ENCODE data around the gene CD83.
"Not testable (repeated sequence)": the region's sequence is repeated elsewhere in the genome, so short reads cannot be mapped to it uniquely, and the experiment has no call there.

CD83 gene, protein sequence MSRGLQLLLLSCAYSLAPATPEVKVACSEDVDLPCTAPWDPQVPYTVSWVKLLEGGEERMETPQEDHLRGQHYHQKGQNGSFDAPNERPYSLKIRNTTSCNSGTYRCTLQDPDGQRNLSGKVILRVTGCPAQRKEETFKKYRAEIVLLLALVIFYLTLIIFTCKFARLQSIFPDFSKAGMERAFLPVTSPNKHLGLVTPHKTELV

DNA sequence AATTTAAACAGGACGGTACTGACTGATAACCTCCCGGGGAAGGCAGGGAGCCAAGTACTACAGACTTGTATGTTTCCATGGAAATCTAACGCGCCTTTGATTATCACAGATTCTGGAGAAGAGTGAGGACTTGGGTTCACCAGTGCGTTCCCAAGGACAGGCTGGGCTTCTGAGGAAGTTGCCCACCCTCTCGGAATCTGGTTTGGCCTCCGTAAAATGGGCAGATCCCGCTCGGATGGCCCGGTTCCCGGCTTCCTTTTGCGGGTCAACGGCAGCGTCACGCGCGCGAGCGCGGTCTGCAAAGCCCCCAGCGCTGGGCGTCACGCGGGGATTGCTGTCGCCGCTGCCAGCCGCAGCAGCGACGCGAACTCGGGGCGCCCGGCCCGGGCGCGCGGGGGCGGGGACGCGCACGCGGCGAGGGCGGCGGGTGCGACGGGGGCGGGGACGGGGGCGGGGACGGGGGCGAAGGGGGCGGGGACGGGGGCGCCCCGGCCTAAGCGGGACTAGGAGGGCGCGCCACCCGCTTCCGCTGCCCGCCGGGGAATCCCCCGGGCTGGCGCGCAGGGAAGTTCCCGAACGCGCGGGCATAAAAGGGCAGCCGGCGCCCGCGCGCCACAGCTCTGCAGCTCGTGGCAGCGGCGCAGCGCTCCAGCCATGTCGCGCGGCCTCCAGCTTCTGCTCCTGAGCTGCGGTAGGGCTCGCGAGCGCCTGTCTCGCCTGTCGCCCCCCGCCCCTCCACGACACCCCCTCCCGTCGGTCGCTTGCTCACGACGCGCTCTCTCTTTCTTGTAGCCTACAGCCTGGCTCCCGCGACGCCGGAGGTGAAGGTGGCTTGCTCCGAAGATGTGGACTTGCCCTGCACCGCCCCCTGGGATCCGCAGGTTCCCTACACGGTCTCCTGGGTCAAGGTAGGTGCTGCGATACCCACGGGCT, at the start of gene CD83:
CD83 (plus strand) TSS at position 615 of the 933 bp plus-strand sequence; CDS start at position 655, 40 bp downstream.
- DNase-seq = peak; percentile 81

DNA sequence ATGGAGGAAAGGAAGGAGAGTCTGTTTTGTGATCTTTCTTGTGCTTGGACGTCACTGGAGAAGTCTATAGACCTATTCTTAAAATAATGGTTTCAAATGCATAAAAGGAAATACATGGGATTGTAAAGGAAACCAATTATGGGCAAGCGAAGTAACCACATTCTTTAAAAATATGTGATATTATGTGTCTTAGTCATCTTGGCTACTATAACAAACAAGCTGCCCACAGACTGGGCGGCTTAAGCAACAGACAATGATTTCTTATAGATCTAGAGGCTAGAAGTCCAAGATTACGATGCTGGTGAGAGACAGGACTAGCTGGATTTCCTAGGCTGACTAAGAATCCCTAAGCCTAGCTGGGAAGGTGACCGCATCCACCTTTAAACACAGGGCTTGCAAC, 49.4 kb upstream of the CD83 start:
- no peak for DNase-seq

DNA sequence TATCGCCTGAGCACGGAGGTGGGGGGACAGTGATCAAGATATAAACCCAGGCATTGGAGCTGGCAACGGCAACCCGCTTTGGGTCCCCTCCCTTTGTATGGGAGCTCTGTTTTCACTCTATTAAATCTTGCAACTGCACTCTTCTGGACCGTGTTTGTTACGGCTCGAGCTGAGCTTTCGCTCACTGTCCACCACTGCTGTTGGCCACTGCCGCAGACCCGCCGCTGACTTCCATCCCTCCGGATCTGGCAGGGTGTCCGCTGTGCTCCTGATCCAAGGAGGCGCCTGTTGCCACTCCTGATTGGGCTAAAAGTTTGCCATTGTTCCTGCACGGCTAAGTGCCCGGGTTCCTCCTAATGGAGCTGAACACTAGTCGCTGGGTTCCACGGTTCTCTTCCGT, 48.9 kb upstream of the CD83 start:
- no peak for DNase-seq

DNA sequence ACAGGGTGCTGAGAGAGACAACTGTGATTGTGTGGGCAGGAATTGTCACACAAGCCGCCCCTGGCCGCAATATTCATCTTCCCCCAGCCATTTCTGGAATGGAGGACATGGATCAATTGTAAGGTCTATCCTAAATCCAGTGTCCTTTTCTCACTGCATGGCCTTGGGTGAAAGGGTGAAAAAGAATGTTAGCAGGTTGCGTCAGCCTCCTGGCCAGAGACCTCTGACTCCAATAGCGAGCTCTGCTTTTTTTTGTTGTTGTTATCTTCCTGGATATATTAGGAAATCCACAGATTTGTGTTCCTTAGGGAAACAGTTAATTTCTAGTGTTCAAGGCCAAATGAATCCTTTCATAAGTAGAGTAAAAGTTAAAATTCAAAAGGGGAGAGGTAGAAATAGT, 47.1 kb upstream of the CD83 start:
- DNase-seq = no peak

DNA sequence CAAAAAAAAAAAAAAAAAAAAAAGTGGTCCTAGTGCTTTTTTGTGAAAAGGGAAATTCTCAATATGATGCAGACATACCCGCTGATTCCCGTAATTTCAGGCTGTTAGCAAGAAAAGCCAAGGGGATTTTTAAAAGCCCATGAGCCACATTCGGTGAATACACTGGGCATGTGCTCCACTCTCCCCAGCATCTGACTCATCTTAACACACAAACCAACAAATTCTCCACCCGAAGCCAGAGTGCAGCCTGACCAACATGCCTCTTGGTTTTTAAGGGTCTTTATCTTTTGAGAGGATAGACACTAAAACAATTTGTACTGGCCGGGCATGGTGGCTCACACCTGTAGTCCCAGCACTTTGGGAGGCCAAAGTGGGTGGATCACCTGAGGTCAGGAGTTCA, 45.5 kb upstream of the CD83 start:
- no peak for DNase-seq

DNA sequence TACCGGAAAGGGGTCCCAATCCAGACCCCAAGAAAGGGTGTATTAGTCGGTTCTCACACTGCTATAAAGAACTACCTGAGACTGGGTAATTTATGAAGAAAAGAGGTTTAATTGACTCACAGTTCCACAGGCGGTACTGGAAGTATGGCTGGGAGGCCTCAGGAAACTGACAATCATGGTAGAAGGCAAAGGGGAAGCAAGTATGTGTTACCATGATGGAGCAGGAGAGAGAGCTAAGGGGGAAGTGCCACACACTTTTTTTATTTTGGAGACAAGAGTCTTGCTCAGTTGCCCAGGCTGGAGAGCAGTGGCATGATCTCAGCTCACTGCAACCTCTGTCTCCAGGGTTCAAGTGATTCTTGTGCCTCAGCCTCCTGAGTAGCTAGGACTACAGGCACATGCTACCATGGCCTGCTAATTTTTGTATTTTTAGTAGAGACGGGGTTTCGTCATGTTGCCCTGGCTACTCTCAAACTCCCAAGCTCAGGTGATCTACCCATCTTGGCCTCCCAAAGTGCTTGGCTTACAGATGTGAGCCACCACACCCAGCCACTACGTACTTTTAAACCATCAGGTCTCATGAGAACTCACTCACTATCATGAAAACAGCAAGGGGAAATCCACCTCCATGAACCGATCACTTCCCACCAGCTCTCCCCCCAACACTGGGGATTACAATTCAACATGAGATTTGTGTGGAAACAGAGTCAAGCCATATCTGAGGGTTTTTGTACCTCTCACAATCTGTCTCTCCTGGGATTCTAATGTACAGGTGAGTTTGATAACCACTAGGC, 43.8 kb upstream of the CD83 start:
- not testable (repeated sequence) for DNase-seq

DNA sequence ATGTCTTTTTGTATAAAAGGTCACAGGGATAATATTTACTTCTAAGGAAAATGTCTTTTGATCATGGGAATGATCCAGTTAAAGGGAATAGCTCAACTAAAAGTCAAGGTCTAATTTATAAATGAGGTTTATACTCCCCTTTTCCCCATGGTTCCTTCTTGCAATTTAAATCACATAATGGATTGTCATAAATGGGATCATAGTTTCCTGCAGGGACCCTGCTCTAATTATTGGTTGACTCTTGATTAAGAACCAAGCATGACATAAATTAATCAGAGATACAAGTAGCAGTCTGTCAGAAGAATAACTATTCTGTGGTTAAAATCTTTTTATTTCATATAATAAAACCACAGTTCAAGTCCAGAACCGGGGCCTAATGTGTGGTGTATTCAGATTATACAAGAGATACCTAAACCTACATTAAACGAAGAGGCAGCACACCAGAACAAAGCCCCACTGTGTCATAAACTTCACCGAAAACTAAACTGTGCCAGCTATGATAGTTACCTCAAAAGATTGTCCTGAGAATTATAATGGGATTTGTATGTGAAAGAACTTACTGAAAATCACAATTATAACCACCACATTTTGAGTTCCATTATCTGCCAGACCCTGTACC, 43.0 kb upstream of the CD83 start:
- DNase-seq = no peak

DNA sequence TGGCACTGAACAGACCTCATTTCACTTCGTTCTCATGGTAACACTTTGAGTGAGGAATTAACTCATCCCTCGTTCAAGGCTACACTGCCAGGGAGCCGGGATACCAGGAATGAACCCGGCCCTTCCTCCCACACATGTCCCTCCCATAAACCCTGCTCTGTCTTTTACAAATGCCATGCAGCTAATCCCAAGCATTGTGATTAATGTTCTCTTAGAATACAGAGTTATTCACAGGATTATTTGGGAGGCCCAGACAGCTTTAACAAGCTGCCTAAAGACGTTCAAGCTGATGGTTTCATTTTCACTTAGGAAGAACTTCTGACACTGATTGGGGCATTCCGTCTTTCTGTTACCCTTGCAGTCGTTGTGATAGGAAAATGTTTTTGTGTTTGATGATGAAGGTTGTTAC, 42.5 kb upstream of the CD83 start:
- no peak for DNase-seq

DNA sequence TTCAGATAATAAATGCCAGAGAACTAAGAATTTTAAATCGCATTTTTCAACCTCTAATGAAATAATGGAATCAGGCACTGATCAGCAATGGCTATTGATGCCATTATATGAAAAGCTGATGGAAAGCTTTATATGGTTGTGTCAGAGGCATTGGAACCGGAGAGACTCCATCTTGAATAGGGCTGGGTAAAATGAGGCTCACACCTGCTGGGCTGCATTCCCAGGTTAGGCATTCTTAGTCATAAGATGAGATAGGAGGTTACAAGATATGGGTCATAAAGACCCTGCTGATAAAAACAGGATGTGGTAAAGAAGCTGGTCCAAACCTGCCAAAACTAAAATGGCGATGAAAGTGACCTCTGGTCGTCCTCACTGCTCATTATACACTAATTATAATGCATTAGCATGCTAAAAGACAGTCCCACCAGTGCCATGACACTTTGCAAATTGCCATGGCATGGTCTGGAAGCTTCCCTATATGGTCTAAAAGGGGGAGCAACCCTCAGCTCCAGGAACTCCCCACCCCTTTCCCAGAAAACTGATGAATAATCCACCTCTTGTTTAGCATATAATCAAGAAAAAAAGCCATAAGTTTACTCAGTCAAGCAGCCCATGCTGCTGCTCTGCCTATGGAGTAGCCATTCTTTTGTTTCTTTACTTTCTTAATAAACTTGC, 40.2 kb upstream of the CD83 start:
- DNase-seq = no peak

DNA sequence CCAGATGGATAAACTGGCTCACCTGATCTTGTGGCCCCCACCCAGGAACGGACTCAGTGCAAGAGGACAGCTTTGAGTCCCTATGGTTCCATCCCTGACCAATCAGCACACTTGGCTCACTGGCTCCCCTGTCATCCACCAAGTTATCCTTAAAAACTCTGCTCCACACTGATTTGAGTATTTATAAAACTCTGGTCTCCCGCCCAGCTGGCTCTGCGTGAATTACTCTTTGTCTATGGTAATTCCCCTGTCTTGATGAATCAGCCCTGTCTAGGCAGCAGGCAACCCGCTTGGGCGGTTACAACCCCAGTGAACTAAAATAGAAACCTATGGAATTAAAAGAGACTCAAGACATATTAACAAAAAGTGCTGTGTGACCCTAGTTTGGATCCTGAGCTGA, 38.1 kb upstream of the CD83 start:
- no peak for DNase-seq

DNA sequence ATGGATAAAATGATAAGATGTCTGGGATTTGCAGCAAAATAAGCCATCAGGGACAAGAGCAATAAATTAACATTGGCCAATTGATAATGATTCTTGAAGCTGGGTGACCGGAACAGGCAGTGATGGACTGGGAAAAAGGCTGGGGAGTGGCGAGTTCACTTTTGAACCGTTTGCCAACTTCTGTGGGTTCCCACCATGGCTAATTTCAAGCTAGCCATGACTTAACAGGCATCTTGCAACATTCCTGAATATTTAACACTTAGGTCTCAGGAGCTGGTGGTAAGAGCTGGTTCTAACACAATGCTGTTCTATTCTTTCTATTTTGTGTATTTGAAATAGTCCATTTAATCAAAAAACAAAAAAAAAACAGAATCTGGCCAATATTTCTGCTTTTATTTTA, 37.6 kb upstream of the CD83 start:
- no peak for DNase-seq

DNA sequence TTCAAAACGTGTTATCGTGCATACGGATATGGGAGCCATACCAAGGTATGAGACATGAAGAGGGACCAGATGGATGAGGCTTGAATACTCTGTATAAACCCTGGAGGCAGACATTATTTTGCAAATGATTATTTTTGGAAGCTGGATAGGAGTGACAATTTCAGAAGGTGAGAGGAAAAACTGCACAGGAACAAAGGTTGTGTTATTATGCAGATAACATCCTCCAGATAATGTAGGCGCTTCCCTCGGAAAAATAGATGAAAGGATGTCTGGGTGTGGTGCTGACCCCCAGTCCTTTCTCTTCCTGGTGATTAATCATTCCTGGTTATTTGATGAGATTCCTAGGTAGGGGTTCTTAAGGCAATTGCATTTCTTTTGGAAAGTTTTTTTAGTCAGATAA, 36.4 kb upstream of the CD83 start:
- no peak for DNase-seq

DNA sequence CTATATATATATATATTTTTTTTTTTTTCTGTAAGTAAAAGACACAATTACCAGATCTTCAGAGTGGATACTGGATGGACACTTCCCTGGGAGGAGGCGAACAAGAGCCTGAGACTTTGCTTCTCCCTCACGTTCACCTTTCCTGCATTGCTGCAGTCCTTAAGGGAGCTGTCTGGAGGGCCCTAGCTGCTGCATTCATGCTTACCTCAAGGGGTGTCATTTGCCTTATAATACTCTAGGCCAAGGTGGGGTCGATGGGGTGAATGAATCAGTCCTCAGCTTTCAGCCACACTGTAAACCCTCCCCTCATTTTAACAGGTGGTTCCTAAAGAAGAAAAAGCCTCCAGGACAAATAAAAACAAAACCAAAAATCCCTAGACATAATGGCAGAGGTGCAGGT, 34.8 kb upstream of the CD83 start:
- no peak for DNase-seq

DNA sequence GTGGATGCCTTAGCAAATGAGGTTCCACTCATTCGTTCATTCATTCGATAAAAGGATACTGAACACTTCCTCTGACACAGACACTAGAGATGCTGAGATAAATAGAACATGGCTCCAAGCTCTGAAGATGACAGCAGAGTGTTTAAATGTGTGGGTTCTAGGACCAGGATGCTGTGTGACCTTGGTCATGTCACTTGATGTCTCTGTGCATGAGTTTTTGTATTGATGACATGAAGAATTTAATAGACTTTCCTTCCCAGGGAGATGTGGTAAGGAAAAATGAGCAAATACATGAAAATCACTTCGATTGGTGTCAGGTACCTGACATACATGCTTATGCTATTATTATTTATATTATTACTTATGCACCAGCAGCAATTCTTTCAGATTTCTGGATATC, 34.3 kb upstream of the CD83 start:
- DNase-seq = no peak

DNA sequence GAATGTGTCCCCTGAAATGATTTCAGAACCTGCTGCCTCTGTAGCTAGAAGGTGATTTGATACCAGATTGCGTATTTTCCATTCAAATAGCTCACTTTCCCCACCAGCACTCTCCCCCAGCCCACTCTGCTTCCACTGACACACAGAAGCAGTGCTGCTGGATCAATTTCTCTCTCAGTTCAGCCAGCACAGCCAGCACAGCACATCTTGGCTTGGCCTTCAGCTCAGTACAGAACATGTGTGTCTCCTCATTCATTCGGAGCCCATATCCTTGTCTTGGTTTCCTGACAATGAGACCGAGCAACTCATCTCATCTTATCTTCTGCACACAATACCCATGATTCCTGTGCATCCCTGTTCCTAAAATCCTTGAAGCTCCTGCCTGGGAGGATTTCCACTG, 33.8 kb upstream of the CD83 start:
- DNase-seq = no peak

DNA sequence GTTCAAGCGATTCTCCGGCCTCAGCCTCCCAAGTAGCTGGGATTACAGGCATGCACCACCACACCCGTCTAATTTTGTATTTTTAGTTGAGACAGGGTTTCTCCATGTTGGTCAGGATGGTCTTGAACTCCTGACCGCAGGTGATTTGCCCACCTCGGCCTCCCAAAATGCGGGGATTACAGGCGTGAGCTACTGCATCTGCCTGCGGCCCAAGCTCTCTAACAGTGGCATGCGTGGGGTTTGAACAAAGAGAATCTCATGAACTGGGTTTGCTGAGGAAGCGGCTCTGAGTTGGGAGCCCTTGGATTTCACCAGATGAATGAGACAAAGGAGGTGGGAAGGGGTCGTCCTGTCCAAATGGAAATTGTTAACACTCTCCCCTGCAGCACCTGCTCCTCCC, 33.2 kb upstream of the CD83 start:
- DNase-seq = no peak

DNA sequence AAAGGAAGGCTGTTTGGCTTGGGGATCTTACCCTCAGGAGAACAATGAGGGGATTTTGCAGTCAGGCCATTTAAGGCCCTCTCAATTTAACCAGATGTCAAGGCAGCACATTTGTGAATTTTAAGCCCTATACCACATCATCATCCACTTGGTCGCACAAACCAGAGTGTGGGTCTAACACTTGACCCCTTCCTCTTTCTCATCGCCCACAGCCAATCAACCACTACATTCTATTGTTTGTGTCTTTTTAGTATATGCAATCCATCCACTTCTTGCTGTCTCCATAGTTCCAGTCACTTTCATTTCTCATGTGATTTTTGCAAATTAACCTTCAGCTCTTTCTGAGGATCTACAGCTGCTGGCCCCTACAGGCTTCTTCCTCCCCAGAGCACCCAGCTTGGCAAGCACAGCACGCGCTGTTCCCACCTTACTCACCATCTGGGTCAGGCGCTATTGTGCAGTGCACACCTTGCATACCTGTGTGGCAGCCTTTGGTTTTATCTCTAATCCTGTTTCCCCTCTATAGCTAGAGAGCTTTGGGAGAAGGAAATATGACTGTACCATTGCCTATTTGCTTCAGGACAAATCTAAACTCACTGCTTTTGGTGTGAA, 32.3 kb upstream of the CD83 start:
- no peak for DNase-seq

DNA sequence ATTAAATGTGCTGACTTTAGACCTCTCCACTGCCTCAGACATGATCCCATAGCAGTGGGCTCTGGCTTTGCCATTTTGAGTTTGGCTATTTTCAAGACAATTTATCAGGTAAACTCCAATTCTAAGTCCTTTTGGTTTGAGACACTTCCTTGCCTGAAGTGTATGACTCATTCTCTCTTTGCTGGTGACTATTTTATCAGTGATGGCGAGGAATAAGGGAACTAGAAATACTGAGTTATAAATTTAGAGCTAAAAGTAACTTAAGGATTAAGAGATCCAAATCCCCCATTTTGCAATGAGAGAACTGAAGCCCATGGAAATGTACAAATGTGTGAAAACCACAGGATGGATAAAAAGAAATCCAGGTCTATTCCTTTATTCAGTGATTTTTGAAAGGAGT, 30.9 kb upstream of the CD83 start:
- DNase-seq = no peak

DNA sequence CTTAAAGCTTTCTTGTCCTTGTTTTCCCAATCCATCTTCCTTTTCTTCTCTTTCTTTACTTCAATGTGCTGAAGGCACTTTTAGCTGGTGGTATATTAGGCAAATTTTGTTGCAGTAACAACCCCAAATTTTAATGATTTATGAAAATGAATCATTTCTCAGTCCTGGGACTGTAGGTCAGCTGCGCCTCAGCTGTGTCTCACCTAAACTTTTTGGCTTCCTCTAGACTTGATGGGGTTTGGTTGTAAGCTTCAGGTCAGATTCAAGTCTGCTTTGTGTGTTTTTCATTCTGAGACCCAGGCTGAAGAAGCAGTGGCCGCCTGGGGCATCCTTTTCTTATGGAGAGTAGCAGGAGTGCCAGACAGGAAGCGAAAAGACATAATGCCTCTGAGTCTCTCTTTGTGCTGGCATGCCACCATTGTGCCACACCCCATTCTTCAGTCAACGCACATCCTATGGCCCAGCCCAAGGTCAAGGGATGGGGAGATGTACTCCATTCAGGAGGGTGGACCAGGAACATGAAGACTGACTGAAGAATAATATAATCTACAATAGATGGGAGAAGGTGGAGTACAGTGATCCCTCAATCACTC, 28.9 kb upstream of the CD83 start:
- no peak for DNase-seq

DNA sequence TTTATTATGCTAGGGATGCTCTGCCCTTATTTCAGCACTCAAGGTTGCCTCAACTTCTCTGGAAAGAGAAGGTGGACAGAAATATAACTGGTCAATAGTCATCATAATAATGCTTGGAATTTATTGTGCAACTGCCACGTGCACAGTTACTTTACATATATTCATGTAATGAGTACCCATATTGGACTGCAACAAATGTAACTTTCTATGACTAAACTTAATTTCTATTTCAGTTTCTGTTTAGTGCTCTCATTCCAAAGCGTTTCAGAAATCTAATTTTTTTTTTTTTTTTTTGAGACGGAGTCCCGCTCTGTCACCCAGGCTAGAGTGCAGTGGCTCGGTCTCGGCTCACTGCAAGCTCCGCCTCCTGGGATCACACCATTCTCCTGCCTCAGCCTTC, 28.3 kb upstream of the CD83 start:
- DNase-seq = no peak

DNA sequence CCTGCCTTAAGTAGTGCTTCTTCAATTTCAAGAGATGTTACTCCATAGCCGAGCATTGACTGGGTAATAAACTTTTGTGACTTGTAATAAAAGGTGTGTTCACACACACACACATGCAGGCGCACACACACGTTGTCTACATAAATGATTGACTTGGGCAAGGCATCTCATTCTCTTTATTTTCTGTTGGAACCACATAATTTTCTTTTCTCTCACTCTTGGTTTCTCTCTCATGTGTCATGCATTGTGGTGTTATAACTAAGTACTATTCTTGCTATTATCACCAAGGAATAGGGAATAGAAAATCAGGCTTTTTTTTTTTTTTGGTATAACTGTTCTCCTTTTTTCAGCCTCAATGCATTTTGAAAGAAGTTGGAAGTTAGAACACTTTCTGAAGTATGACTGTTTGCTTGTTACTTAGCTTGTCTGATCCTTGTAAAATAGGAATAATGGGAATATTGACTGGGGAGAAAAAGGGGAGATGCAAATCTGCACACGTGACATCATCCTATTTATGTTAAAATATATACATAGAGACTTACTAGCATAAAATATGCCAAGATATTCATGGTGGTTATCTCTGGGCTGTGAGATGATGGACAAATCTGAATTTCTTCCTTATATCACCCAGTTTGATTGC, 26.1 kb upstream of the CD83 start:
- DNase-seq = no peak
